SK-N-SH (cell line): ENCODE data around the gene LPP.

ENCODE experiments used
- CTCF ChIP-seq: fragments of 200-600 bp; sonication (generic); IDR thresholded peaks from 2 replicates; pipeline ENCODE4 v1.6.1; 2017; ENCODE audit warnings: antibody characterized with exemption, mild to moderate bottlenecking, moderate library complexity
- SIN3A ChIP-seq: IDR thresholded peaks from 2 replicates; pipeline ENCODE4 v1.6.1; 2012; ENCODE audit warnings: low read depth, mild to moderate bottlenecking, low read length, moderate library complexity, borderline replicate concordance

- TF ChIP-seq CTCF (no peak), SIN3A (no peak)
Observed at GRCh38 chr3:188746291-188746783, 592.4 kb downstream of the LPP start.
